Measurements from ENCODE around the gene SYCE1. TPM values are rescaled to one million over a fixed set of nuclear protein-coding genes. Genes with fewer than 3 reads are reported as not detected.
"Not testable (repeated sequence)": the region's sequence is repeated elsewhere in the genome, so short reads cannot be mapped to it uniquely, and the experiment has no call there.

SYCE1 gene
- polyA plus RNA-seq, 1 donor from 2014 or later, result not detected

GRCh38 chr10:133590226-133590969, 25.0 kb upstream of the SYCE1 start:
- Histone ChIP-seq H3K27me3 (ENCODE audit: insufficient read depth, low read depth, low read length) (no peaks in the 10 kb centered on the region), H3K9ac (ENCODE audit: low read length) (no peak overlapping the region), H3K27ac (ENCODE audit: low read length) (no peak overlapping the region), H3K9me2 (ENCODE audit: insufficient read depth, low read length) (no peaks in the 10 kb centered on the region), H3K79me2 (replicated peaks; ENCODE audit: insufficient read depth, low read length) (no peaks in the 10 kb centered on the region), H3K4me2 (ENCODE audit: low read length) (no peak overlapping the region), H2AFZ (ENCODE audit: low read depth, low read length) (no peak overlapping the region), H3K9me3 (ENCODE audit: low read length) (no peaks in the 10 kb centered on the region), H4K20me1 (ENCODE audit: insufficient read depth) (no peaks in the 10 kb centered on the region), H3F3A (ENCODE audit: insufficient read depth, low read length, poor library complexity, severe bottlenecking) (no peaks in the 10 kb centered on the region), H3K36me3 (ENCODE audit: insufficient read depth, low read length) (no peaks in the 10 kb centered on the region), H3K4me3 (ENCODE audit: low read length) (no peak overlapping the region)
- no peak for TF ChIP-seq CTCF (IDR thresholded peaks at IDR 0.05; ENCODE audit: poor library complexity, severe bottlenecking)
- no peak for TF ChIP-seq MXI1 (conservative IDR thresholded peaks at IDR 0.05; ENCODE audit: poor library complexity, severe bottlenecking)
- no peak for TF ChIP-seq TAF1 (IDR thresholded peaks at IDR 0.05; ENCODE audit: low read depth)
- TF ChIP-seq POLR2AphosphoS5 (IDR thresholded peaks at IDR 0.05), result no peak
- no peak for TF ChIP-seq SMC3 (conservative IDR thresholded peaks at IDR 0.05; ENCODE audit: poor library complexity)
- no peak for TF ChIP-seq RAD21 (conservative IDR thresholded peaks at IDR 0.05)
- TF ChIP-seq EZH2 (IDR thresholded peaks at IDR 0.05; ENCODE audit: borderline replicate concordance, insufficient read depth, low read length, poor library complexity, severe bottlenecking), result no peak
- TF ChIP-seq EP300 (conservative IDR thresholded peaks at IDR 0.05; ENCODE audit: poor library complexity, severe bottlenecking), result no peak
- no peak for TF ChIP-seq REST (IDR thresholded peaks at IDR 0.05; ENCODE audit: borderline replicate concordance)

GRCh38 chr10:133577037-133577436, 11.7 kb upstream of the SYCE1 start:
- not testable (repeated sequence) for H3K9me3 ChIP-seq (ENCODE audit: low read length); H3K4me3 ChIP-seq (ENCODE audit: low read length); H3K9me2 ChIP-seq (ENCODE audit: insufficient read depth, low read length); H3K36me3 ChIP-seq (ENCODE audit: insufficient read depth, low read length); H2AFZ ChIP-seq (ENCODE audit: low read depth, low read length); H3F3A ChIP-seq (ENCODE audit: insufficient read depth, low read length, poor library complexity, severe bottlenecking); H3K27me3 ChIP-seq (ENCODE audit: insufficient read depth, low read depth, low read length); H3K4me2 ChIP-seq (ENCODE audit: low read length); H4K20me1 ChIP-seq (ENCODE audit: insufficient read depth); H3K9ac ChIP-seq (ENCODE audit: low read length); H3K79me2 ChIP-seq (replicated peaks; ENCODE audit: insufficient read depth, low read length); H3K27ac ChIP-seq (ENCODE audit: low read length)

- not testable (repeated sequence) for H3K9me2 ChIP-seq (ENCODE audit: insufficient read depth, low read length); H3K79me2 ChIP-seq (replicated peaks; ENCODE audit: insufficient read depth, low read length); H3K27ac ChIP-seq (ENCODE audit: low read length); H3K9me3 ChIP-seq (ENCODE audit: low read length); H3K27me3 ChIP-seq (ENCODE audit: insufficient read depth, low read depth, low read length); H4K20me1 ChIP-seq (ENCODE audit: insufficient read depth); H3K36me3 ChIP-seq (ENCODE audit: insufficient read depth, low read length); H3K4me3 ChIP-seq (ENCODE audit: low read length); H3K4me2 ChIP-seq (ENCODE audit: low read length); H2AFZ ChIP-seq (ENCODE audit: low read depth, low read length); H3F3A ChIP-seq (ENCODE audit: insufficient read depth, low read length, poor library complexity, severe bottlenecking); H3K9ac ChIP-seq (ENCODE audit: low read length)
These were observed 8.1 kb upstream of the SYCE1 start for GRCh38 chr10:133573460-133573859.

GRCh38 chr10:133572055-133572454, 6.7 kb upstream of the SYCE1 start:
- H3K36me3 ChIP-seq (ENCODE audit: insufficient read depth, low read length); H3K27ac ChIP-seq (ENCODE audit: low read length); H3K9me2 ChIP-seq (ENCODE audit: insufficient read depth, low read length); H3K27me3 ChIP-seq (ENCODE audit: insufficient read depth, low read depth, low read length); H3K79me2 ChIP-seq (replicated peaks; ENCODE audit: insufficient read depth, low read length); H3K4me2 ChIP-seq (ENCODE audit: low read length); H4K20me1 ChIP-seq (ENCODE audit: insufficient read depth); H2AFZ ChIP-seq (ENCODE audit: low read depth, low read length); H3K9me3 ChIP-seq (ENCODE audit: low read length); H3K9ac ChIP-seq (ENCODE audit: low read length); H3F3A ChIP-seq (ENCODE audit: insufficient read depth, low read length, poor library complexity, severe bottlenecking); H3K4me3 ChIP-seq (ENCODE audit: low read length): not testable (repeated sequence)

GRCh38 chr10:133569801-133570200, 4.4 kb upstream of the SYCE1 start:
- not testable (repeated sequence) for H3K9ac ChIP-seq (ENCODE audit: low read length); H3K4me3 ChIP-seq (ENCODE audit: low read length)

More at GRCh38 chr10:133569801-133570200, 4.4 kb upstream of the SYCE1 start:
- H2AFZ ChIP-seq (ENCODE audit: low read depth, low read length); H3K79me2 ChIP-seq (replicated peaks; ENCODE audit: insufficient read depth, low read length); H3K9me2 ChIP-seq (ENCODE audit: insufficient read depth, low read length); H3K36me3 ChIP-seq (ENCODE audit: insufficient read depth, low read length); H3K27ac ChIP-seq (ENCODE audit: low read length); H3F3A ChIP-seq (ENCODE audit: insufficient read depth, low read length, poor library complexity, severe bottlenecking); H4K20me1 ChIP-seq (ENCODE audit: insufficient read depth); H3K27me3 ChIP-seq (ENCODE audit: insufficient read depth, low read depth, low read length); H3K4me2 ChIP-seq (ENCODE audit: low read length); H3K9me3 ChIP-seq (ENCODE audit: low read length): not testable (repeated sequence)

All from neural cell (in vitro differentiated cells).